ENCODE data around the gene CLASRP. TPM values are rescaled to one million over a fixed set of nuclear protein-coding genes. Genes with fewer than 3 reads are reported as not detected.

CLASRP gene
- total RNA-seq, 1 donor from 2014 or later: 83.7 TPM

GRCh38 chr19:45100846-45101252, 62.0 kb downstream of the CLASRP start:
- intact Hi-C loops (cut with DNase I): no loop called here
- H3K9me3 ChIP-seq: no peaks in the 10 kb centered on the region
- no peak overlapping the region for H3K4me3 ChIP-seq
- H3K27me3 ChIP-seq: no peaks in the 10 kb centered on the region
- no peaks in the 10 kb centered on the region for H3K36me3 ChIP-seq
- ATAC-seq (no peak), DNase-seq (no peak)
- no peak overlapping the region for H3K27ac ChIP-seq
- H3K4me1 ChIP-seq: peaks cover 56% of the 10 kb centered on the region
- TF ChIP-seq CTCF (IDR thresholded peaks at IDR 0.05): no peak

- H3K36me3 ChIP-seq: no peaks in the 10 kb centered on the region
- peaks cover 51% of the 10 kb centered on the region for H3K4me1 ChIP-seq
- no peaks in the 10 kb centered on the region for H3K9me3 ChIP-seq
- ATAC-seq (no peak), DNase-seq (no peak)
- no peak for TF ChIP-seq CTCF (IDR thresholded peaks at IDR 0.05)
- intact Hi-C loops (cut with DNase I): no loop called here
- H3K4me3 ChIP-seq: no peak overlapping the region
- no peak overlapping the region for H3K27ac ChIP-seq
- no peaks in the 10 kb centered on the region for H3K27me3 ChIP-seq
These were observed 63.0 kb downstream of the CLASRP start for GRCh38 chr19:45101806-45102205.

- DNase-seq (no peak), ATAC-seq (no peak)
- no peak for TF ChIP-seq CTCF (IDR thresholded peaks at IDR 0.05)
- intact Hi-C loops (cut with DNase I): no loop called here
- H3K4me3 ChIP-seq: no peak overlapping the region
- no peaks in the 10 kb centered on the region for H3K9me3 ChIP-seq
- H3K36me3 ChIP-seq: no peaks in the 10 kb centered on the region
- peaks cover 48% of the 10 kb centered on the region for H3K4me1 ChIP-seq
- H3K27me3 ChIP-seq: no peaks in the 10 kb centered on the region
- H3K27ac ChIP-seq: peak overlapping the region; percentile 11
These were observed 63.6 kb downstream of the CLASRP start for GRCh38 chr19:45102481-45102880.

GRCh38 chr19:45103156-45103507, 64.3 kb downstream of the CLASRP start:
- peak overlapping the region; percentile 19 for H3K4me3 ChIP-seq
- H3K27me3 ChIP-seq: no peaks in the 10 kb centered on the region
- no peaks in the 10 kb centered on the region for H3K9me3 ChIP-seq
- no peak for TF ChIP-seq CTCF (IDR thresholded peaks at IDR 0.05)
- H3K27ac ChIP-seq: peak overlapping the region; percentile 36
- intact Hi-C loops (cut with DNase I): no loop called here
- H3K4me1 ChIP-seq: peaks cover 42% of the 10 kb centered on the region
- ATAC-seq: peak; percentile 66
- no peak for DNase-seq
- H3K36me3 ChIP-seq: no peaks in the 10 kb centered on the region

GRCh38 chr19:45103508-45104319, 64.9 kb downstream of the CLASRP start:
- Histone ChIP-seq H3K27ac (peak overlapping the region; percentile 36), H3K4me3 (peak overlapping the region; percentile 19), H3K36me3 (no peaks in the 10 kb centered on the region), H3K4me1 (peaks cover 36% of the 10 kb centered on the region), H3K9me3 (no peaks in the 10 kb centered on the region), H3K27me3 (no peaks in the 10 kb centered on the region)
- no peak for DNase-seq
- peak; percentile 9 for ATAC-seq
- no peak for TF ChIP-seq CTCF (IDR thresholded peaks at IDR 0.05)
- intact Hi-C loops (cut with DNase I): no loop called here

Measured in upper lobe of right lung (tissue), 1 donor.